ENCODE data around the gene GPC6.

DNA sequence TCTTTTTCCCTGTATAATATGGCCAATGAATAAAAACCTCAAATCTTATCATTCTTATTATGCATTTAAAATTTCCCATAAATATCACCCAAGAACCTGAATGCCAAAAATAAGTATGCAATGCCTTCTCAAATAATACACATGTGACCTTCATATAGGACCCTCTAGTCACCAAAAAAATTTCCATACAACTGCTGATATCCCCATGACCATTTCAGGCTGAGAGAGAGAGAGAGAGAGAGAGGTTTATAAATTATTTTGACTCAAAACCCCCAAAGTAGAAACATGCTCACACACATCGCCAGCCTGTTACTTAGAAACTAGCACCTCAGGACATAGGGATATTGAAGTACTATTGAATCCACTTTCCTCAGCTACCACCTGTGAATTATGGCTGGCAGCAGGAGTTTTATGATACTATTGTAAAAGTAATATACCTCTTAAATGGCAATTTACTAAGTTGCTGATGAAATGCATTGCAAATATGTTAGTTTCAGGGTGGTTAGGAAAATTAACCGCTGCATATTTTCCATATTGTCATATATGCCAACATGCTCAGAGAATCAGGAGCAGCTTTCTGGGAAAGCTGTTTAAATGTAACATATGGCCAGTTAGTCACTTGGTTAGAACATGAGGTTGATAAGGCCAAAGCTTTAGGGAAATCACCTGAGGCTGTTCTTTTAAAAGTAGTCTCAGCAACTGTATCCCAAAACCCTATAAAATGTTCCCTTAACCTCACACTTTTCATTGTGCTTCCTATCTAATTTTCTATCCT lies 1022.0 kb downstream of the GPC6 start:
- no peak for TF ChIP-seq CTCF (IDR thresholded peaks at IDR 0.05; ENCODE audit: low read length)
- TF ChIP-seq EZH2 (IDR thresholded peaks at IDR 0.05; ENCODE audit: borderline replicate concordance, low read length) = no peak

Measured in OCI-LY1 (cell line).